GM12878 (cell line): Measurements from ENCODE around the gene VEPH1. TPM values are rescaled to one million over a fixed set of nuclear protein-coding genes. Genes with fewer than 3 reads are reported as not detected.

Source experiments
- ATAC-seq: fragments of 200-7000 bp; cut with Tn5 transposase; 3 replicates; pipeline ENCODE4 v1.9.1; 2020; ENCODE audit warnings: mild to moderate bottlenecking, moderate library complexity
- BruUV-seq: library from RNA; stranded (reverse); fragments of 400-500 nt; replicated peaks from 2 replicates; lab custom pipeline; 2021; lab: Mats Ljungman, UMichigan
- CTCF ChIA-PET: fragments of 300-600 bp; sonication (Branson Sonifier 250); formaldehyde crosslinking; extraction: SDS; loops from one replicate; lab custom pipeline; 2021; ENCODE audit warnings: inconsistent platforms; lab: Yijun Ruan, JAX
- POLR2A ChIA-PET: fragments of 350-600 bp; formaldehyde crosslinking; extraction: SDS; loops from one replicate; lab custom pipeline; 2021; ENCODE audit warnings: inconsistent platforms; lab: Charles Lee
- RAD21 ChIA-PET: fragments of 300-600 bp; sonication (Branson Sonifier 250); formaldehyde crosslinking; loops from one replicate; lab custom pipeline; 2023; ENCODE audit warnings: antibody characterized with exemption; ENCODE audit not compliant: unreplicated experiment; lab: Charles Lee
- SMC1A ChIA-PET: fragments of 300-600 bp; sonication (Branson Sonifier 250); formaldehyde crosslinking; loops from one replicate; lab custom pipeline; 2023; ENCODE audit not compliant: unreplicated experiment, uncharacterized antibody; lab: Charles Lee
- DNase-seq: peaks from one replicate; pipeline ENCODE4 v3.0.0-alpha.2; 2011; ENCODE audit warnings: low read depth, low spot score
- FAIRE-seq: peaks from 3 replicates; lab custom pipeline; 2011; peaks lifted over from hg19 to GRCh38; lab: Jason Lieb, UNC
- H2AFZ ChIP-seq: 2 replicates; pipeline ENCODE4 v1.6.0; 2011; ENCODE audit warnings: low read depth, low read length, control low read depth; ENCODE audit not compliant: control insufficient read depth
- H3K27ac ChIP-seq: 2 replicates; pipeline ENCODE4 v1.5.1; 2011; ENCODE audit warnings: control low read depth; ENCODE audit not compliant: control insufficient read depth, insufficient read depth
- H3K27me3 ChIP-seq, 2 experiments: replicated peaks in 1 of 2; 2 replicates each; pipeline versions ENCODE4 v1.6.0 to v1.6.1; 2011; ENCODE audit warnings: low read length in 1 of 2; ENCODE audit not compliant: control insufficient read depth in 2 of 2, insufficient read depth in 2 of 2
- H3K36me3 ChIP-seq, 2 experiments: 2 replicates each; pipeline ENCODE4 v1.5.1; 2011; ENCODE audit warnings: low read length in 1 of 2; ENCODE audit not compliant: control insufficient read depth in 2 of 2, insufficient read depth in 2 of 2
- H3K4me1 ChIP-seq: 2 replicates; pipeline ENCODE4 v1.6.1; 2011; ENCODE audit warnings: mild to moderate bottlenecking, low read length, moderate library complexity, mixed read lengths; ENCODE audit not compliant: control insufficient read depth, insufficient read depth
- H3K4me2 ChIP-seq: 2 replicates; pipeline ENCODE4 v1.6.0; 2011; ENCODE audit warnings: control low read depth; ENCODE audit not compliant: control insufficient read depth, insufficient read depth
- H3K4me3 ChIP-seq: fragments of 200-600 bp; sonication (generic); 2 replicates; pipeline ENCODE4 v1.5.1; 2016
- H3K79me2 ChIP-seq: 2 replicates; pipeline ENCODE4 v1.6.0; 2011; ENCODE audit warnings: low read length; ENCODE audit not compliant: control insufficient read depth, insufficient read depth
- H3K9ac ChIP-seq: 2 replicates; pipeline ENCODE4 v1.8.0; 2011; ENCODE audit warnings: low read length, control low read depth, mixed read lengths; ENCODE audit not compliant: control insufficient read depth, insufficient read depth
- H3K9me3 ChIP-seq: replicated peaks from 3 replicates; pipeline ENCODE4 v1.5.1; 2011; ENCODE audit warnings: mild to moderate bottlenecking, low read length; ENCODE audit not compliant: control insufficient read depth, insufficient read depth
- H4K20me1 ChIP-seq: 2 replicates; pipeline ENCODE4 v1.6.0; 2011; ENCODE audit not compliant: control insufficient read depth, insufficient read depth
- BRCA1 ChIP-seq: IDR thresholded peaks from 2 replicates; pipeline ENCODE4 v1.6.1; 2011; ENCODE audit warnings: low read depth, low read length, improper control_type of control experiment
- CREB1 ChIP-seq: IDR thresholded peaks from 2 replicates; pipeline ENCODE4 v1.6.1; 2012; ENCODE audit warnings: low read depth, mild to moderate bottlenecking, inconsistent platforms
- GABPA ChIP-seq: IDR thresholded peaks from 2 replicates; pipeline ENCODE4 v1.6.1; 2014; ENCODE audit warnings: antibody characterized with exemption, low read depth, mild to moderate bottlenecking, inconsistent platforms
- MEF2A ChIP-seq: IDR thresholded peaks from 2 replicates; pipeline ENCODE4 v1.6.1; 2011; ENCODE audit warnings: low read depth, mild to moderate bottlenecking, low read length, moderate library complexity; ENCODE audit not compliant: insufficient read depth
- NR2C2 ChIP-seq: IDR thresholded peaks from 2 replicates; pipeline ENCODE4 v1.6.1; 2011; ENCODE audit warnings: borderline replicate concordance, low read depth; ENCODE audit not compliant: control insufficient read depth, insufficient read length
- PAX8 ChIP-seq: fragments of 450-650 bp; IDR thresholded peaks from 2 replicates; pipeline ENCODE4 v1.6.1; 2017; ENCODE audit warnings: mild to moderate bottlenecking, moderate library complexity
- RAD51 ChIP-seq: fragments of 450-650 bp; IDR thresholded peaks from 2 replicates; pipeline ENCODE4 v1.6.1; 2016; ENCODE audit warnings: moderate library complexity, mild to moderate bottlenecking, inconsistent platforms
- RB1 ChIP-seq: fragments of 450-650 bp; formaldehyde crosslinking; IDR thresholded peaks from 2 replicates; pipeline ENCODE4 v1.6.1; 2017; ENCODE audit warnings: mild to moderate bottlenecking, borderline replicate concordance
- ZNF384 ChIP-seq: IDR thresholded peaks from 2 replicates; pipeline ENCODE4 v1.6.1; 2012; ENCODE audit warnings: low read depth, mild to moderate bottlenecking, low read length, improper control_type of control experiment, borderline replicate concordance
- WGBS: methylation state at CpG from one replicate; pipeline ENCODE4 v1.1.6; 2016; ENCODE audit warnings: low lambda C conversion rate; ENCODE audit not compliant: insufficient replicate concordance, insufficient coverage; ENCODE audit errors: missing lambda C conversion rate; 5-methylcytosine and 5-hydroxymethylcytosine counted together
- in situ Hi-C: fragments of 300-500 bp; cut with MboI; formaldehyde crosslinking; loops from 9 replicates; pipeline ENCODE4 v1.14.3; 2018; ENCODE audit warnings: mixed read lengths
- intact Hi-C: fragments of 100-400 bp; cut with micrococcal nuclease; formaldehyde crosslinking; loops from one replicate; pipeline ENCODE4 v1.14.2; 2022; ENCODE audit not compliant: unreplicated experiment
- polyA plus RNA-seq, 11 experiments: library from polyadenylated mRNA; depleted of rRNA in 4 of 11; unstranded in 6 of 11; stranded (reverse) in 5 of 11; fragments of >200 nt; fragmentation: Nextera tagmentation in 4 of 11; fragmentation: Illumina TruSeq in 1 of 11; extraction: Ambion mirVana in 4 of 11; extraction: Trizol in 1 of 11; gene quantifications; 1 replicate in 1 of 11; 2 replicates in 10 of 11; pipeline versions ENCODE4 v1.2.1 to v1.2.3, GENCODE V29; 2011 to 2016; ENCODE audit warnings: inconsistent platforms in 2 of 11, missing spikeins in 2 of 11, low read depth in 1 of 11
- total RNA-seq, 4 experiments: library from RNA; depleted of rRNA in 3 of 4; stranded (reverse); fragments of >200 nt in 3 of 4; fragmentation: Illumina TruSeq in 1 of 4; extraction: Trizol in 1 of 4; gene quantifications; 2 replicates each; pipeline versions ENCODE4 v1.2.1 to v1.2.3, GENCODE V29; 2013 to 2021
- TF ChIP-seq, protein P1 (sequence below): fragments of 450-650 bp; IDR thresholded peaks from 2 replicates; pipeline ENCODE4 v1.6.1; 2017; ENCODE audit warnings: mild to moderate bottlenecking, moderate library complexity
- TF ChIP-seq, protein P2 (sequence below): IDR thresholded peaks from 2 replicates; pipeline ENCODE4 v1.6.1; 2012; ENCODE audit warnings: low read depth, low read length, improper control_type of control experiment
- TF ChIP-seq, protein P3 (sequence below): fragments of 450-650 bp; IDR thresholded peaks from 2 replicates; pipeline ENCODE4 v1.6.1; 2016; ENCODE audit warnings: mild to moderate bottlenecking
- TF ChIP-seq, protein P4 (sequence below): IDR thresholded peaks from 2 replicates; pipeline ENCODE4 v1.6.1; 2011; ENCODE audit warnings: low read depth, mild to moderate bottlenecking, low read length, moderate library complexity, borderline replicate concordance; ENCODE audit errors: extremely low read depth
- TF ChIP-seq, protein P5 (sequence below): IDR thresholded peaks from 2 replicates; pipeline ENCODE4 v1.6.1; 2012; ENCODE audit warnings: low read depth, low read length, improper control_type of control experiment

VEPH1 gene
- total and polyA plus RNA-seq, 10 of the 15 experiments (the other 5 are each of a cell fraction or from before 2014, with no cell fraction given): 0.04 to 0.26 (median 0.17) TPM; not detected in 7

DNA sequence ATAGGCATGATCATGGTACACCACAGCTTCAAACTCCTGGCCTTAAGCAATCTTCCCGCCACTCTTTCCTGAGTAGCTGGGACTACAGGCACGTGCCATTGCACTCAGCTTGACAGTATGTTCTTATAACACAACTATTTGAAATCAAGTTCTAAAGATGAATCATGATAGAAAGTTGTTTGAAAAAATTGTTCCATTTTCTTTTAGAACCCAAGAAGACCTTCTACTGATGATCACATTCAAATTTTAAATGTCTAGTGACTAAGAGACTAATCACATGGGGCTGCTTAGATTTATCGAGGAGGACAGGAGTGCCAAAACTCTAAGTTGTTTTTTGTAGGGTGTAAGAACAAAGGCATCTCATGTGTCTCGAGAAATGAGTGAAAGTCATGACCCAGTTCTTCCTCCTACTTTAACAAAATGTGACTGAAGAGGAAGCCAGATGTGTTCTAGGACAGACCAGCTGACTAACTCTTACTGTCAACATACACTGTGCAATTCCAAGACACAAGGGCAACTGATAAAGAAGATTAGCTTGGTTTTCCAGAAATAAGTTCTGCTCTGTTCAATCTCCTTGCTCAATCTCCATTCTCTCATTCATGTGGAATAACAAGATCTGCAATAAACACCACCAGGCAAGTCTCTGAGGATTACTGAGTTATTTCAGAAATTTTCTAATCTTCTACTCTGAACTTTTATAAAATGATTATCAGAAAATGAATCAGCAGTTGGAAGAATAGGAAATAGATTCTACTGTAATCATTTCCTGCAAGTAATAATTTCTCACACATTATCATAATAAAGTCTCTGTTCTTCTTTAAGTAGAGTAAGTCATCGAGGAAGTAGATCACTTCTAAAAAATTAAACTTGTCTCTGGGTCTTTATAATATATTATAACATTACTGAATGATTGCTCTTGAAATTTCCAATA, 220.7 kb downstream of the VEPH1 start (continued):
- TF ChIP-seq, protein P1, sequence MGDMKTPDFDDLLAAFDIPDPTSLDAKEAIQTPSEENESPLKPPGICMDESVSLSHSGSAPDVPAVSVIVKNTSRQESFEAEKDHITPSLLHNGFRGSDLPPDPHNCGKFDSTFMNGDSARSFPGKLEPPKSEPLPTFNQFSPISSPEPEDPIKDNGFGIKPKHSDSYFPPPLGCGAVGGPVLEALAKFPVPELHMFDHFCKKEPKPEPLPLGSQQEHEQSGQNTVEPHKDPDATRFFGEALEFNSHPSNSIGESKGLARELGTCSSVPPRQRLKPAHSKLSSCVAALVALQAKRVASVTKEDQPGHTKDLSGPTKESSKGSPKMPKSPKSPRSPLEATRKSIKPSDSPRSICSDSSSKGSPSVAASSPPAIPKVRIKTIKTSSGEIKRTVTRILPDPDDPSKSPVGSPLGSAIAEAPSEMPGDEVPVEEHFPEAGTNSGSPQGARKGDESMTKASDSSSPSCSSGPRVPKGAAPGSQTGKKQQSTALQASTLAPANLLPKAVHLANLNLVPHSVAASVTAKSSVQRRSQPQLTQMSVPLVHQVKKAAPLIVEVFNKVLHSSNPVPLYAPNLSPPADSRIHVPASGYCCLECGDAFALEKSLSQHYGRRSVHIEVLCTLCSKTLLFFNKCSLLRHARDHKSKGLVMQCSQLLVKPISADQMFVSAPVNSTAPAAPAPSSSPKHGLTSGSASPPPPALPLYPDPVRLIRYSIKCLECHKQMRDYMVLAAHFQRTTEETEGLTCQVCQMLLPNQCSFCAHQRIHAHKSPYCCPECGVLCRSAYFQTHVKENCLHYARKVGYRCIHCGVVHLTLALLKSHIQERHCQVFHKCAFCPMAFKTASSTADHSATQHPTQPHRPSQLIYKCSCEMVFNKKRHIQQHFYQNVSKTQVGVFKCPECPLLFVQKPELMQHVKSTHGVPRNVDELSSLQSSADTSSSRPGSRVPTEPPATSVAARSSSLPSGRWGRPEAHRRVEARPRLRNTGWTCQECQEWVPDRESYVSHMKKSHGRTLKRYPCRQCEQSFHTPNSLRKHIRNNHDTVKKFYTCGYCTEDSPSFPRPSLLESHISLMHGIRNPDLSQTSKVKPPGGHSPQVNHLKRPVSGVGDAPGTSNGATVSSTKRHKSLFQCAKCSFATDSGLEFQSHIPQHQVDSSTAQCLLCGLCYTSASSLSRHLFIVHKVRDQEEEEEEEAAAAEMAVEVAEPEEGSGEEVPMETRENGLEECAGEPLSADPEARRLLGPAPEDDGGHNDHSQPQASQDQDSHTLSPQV: no peak

DNA sequence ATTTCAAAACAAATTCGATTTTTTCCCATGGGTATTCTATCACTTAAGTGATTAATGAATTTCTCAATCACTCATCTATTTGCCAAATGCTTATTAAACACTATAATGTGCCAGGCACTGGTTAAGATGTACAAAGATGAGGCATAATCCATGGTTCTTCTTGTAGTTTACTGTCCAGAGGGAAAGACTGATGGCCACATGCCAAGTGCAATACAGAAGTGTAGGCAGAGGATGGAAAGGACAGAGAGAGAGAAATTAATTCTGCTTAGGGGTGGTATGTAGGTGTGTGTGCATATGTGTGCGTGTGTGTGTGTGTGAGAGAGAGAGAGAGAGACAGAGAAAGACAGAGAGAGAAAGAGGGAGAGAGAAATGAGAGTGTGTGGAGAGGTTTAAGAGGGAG, 222.4 kb downstream of the VEPH1 start:
- no peak overlapping the region for H3K4me3 ChIP-seq
- 15% methylated on average over 2 of the region's 2 CpGs for WGBS
- no peaks in the 10 kb centered on the region for H3K9me3 ChIP-seq
- SMC1A ChIA-PET: no interaction called here
- H4K20me1 ChIP-seq: no peaks in the 10 kb centered on the region
- POLR2A ChIA-PET: no interaction called here
- RAD21 ChIA-PET: no interaction called here
- FAIRE-seq (no peak), DNase-seq (no peak), ATAC-seq (no peak)
- no peaks in the 10 kb centered on the region for H3K79me2 ChIP-seq
- no peak overlapping the region for H2AFZ ChIP-seq
- no peaks in the 10 kb centered on the region; a peak in 1 of 4 replicates for H3K27me3 ChIP-seq
- H3K4me1 ChIP-seq: no peaks in the 10 kb centered on the region
- intact Hi-C loops: no loop called here
- in situ Hi-C loops: no loop called here
- no peaks in the 10 kb centered on the region for H3K36me3 ChIP-seq
- H3K9ac ChIP-seq: no peak overlapping the region
- CTCF ChIA-PET: no interaction called here
- no TSS peak for BruUV-seq
- no peak overlapping the region for H3K4me2 ChIP-seq
- no peak overlapping the region for H3K27ac ChIP-seq
- TF ChIP-seq PAX8 (no peak), MEF2A (no peak), NR2C2 (no peak), ZNF384 (no peak), GABPA (no peak), RB1 (no peak), RAD51 (no peak), BRCA1 (no peak), CREB1 (no peak)
- TF ChIP-seq, protein P2, sequence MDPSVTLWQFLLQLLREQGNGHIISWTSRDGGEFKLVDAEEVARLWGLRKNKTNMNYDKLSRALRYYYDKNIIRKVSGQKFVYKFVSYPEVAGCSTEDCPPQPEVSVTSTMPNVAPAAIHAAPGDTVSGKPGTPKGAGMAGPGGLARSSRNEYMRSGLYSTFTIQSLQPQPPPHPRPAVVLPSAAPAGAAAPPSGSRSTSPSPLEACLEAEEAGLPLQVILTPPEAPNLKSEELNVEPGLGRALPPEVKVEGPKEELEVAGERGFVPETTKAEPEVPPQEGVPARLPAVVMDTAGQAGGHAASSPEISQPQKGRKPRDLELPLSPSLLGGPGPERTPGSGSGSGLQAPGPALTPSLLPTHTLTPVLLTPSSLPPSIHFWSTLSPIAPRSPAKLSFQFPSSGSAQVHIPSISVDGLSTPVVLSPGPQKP: no peak
- TF ChIP-seq, protein P3, sequence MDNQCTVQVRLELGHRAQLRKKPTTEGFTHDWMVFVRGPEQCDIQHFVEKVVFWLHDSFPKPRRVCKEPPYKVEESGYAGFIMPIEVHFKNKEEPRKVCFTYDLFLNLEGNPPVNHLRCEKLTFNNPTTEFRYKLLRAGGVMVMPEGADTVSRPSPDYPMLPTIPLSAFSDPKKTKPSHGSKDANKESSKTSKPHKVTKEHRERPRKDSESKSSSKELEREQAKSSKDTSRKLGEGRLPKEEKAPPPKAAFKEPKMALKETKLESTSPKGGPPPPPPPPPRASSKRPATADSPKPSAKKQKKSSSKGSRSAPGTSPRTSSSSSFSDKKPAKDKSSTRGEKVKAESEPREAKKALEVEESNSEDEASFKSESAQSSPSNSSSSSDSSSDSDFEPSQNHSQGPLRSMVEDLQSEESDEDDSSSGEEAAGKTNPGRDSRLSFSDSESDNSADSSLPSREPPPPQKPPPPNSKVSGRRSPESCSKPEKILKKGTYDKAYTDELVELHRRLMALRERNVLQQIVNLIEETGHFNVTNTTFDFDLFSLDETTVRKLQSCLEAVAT: no peak
- TF ChIP-seq, protein P4, sequence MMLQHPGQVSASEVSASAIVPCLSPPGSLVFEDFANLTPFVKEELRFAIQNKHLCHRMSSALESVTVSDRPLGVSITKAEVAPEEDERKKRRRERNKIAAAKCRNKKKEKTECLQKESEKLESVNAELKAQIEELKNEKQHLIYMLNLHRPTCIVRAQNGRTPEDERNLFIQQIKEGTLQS: no peak
- TF ChIP-seq, protein P5, sequence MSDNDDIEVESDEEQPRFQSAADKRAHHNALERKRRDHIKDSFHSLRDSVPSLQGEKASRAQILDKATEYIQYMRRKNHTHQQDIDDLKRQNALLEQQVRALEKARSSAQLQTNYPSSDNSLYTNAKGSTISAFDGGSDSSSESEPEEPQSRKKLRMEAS: no peak
